ENCODE results near the gene DEPP1. TPM values are rescaled to one million over a fixed set of nuclear protein-coding genes. Genes with fewer than 3 reads are reported as not detected.
A peak's percentile ranks its signal among the peaks of the same experiment; 100 is the strongest.

The DEPP1 gene
- total and polyA plus RNA-seq, 3 donors from 2014 or later: 29.1 to 84.9 (median 33.1) TPM

GRCh38 chr10:44977287-44978212 is 1.1 kb downstream of the DEPP1 start:
- Histone ChIP-seq H3K27ac (peak overlapping the region; percentile 81 to 88), H3K27me3 (no peaks in the 10 kb centered on the region), H3K4me3 (peak overlapping the region; percentile 49 to 77), H3K4me1 (peaks cover 59% of the 10 kb centered on the region), H3K9me3 (no peaks in the 10 kb centered on the region), H3K36me3 (ENCODE audit: low read depth, missing control alignments) (no peaks in the 10 kb centered on the region)
- WGBS, 2 donors: 67 to 68% methylated on average over 11 to 25 of the region's 25 CpGs
- TF ChIP-seq, protein P1, sequence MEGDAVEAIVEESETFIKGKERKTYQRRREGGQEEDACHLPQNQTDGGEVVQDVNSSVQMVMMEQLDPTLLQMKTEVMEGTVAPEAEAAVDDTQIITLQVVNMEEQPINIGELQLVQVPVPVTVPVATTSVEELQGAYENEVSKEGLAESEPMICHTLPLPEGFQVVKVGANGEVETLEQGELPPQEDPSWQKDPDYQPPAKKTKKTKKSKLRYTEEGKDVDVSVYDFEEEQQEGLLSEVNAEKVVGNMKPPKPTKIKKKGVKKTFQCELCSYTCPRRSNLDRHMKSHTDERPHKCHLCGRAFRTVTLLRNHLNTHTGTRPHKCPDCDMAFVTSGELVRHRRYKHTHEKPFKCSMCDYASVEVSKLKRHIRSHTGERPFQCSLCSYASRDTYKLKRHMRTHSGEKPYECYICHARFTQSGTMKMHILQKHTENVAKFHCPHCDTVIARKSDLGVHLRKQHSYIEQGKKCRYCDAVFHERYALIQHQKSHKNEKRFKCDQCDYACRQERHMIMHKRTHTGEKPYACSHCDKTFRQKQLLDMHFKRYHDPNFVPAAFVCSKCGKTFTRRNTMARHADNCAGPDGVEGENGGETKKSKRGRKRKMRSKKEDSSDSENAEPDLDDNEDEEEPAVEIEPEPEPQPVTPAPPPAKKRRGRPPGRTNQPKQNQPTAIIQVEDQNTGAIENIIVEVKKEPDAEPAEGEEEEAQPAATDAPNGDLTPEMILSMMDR (IDR thresholded peaks at IDR 0.05): no peak
- peak; percentile 46 for DNase-seq
- intact Hi-C loops (cut with DNase I; ENCODE audit: low total_unique reads): loop anchor here (5.0 kb wide), 1 partner anchor 45 kb away; no protein-coding TSS in a partner anchor

- WGBS, 2 donors: 77 to 78% methylated on average over 6 to 9 of the region's 9 CpGs
- Histone ChIP-seq H3K27me3 (no peaks in the 10 kb centered on the region), H3K4me1 (peaks cover 49% of the 10 kb centered on the region), H3K9me3 (no peaks in the 10 kb centered on the region), H3K27ac (peak overlapping the region; percentile 81 to 88), H3K4me3 (peak overlapping the region in 1 of 2 donors; percentile 77), H3K36me3 (ENCODE audit: low read depth, missing control alignments) (no peaks in the 10 kb centered on the region)
- TF ChIP-seq POLR2A (IDR thresholded peaks at IDR 0.05): no peak
- TF ChIP-seq, protein P1 (IDR thresholded peaks at IDR 0.05): no peak
- no peak for DNase-seq
- intact Hi-C loops (cut with DNase I; ENCODE audit: low total_unique reads): loop anchor here (5.0 kb wide), 1 partner anchor 44 kb away; no protein-coding TSS in a partner anchor
Measured at GRCh38 chr10:44976352-44977198, 2.0 kb downstream of the DEPP1 start.

GRCh38 chr10:44975431-44976331 is 2.9 kb downstream of the DEPP1 start:
- H3K9me3 ChIP-seq: no peaks in the 10 kb centered on the region
- H3K27me3 ChIP-seq: no peaks in the 10 kb centered on the region
- peak overlapping the region; percentile 85 to 88 for H3K27ac ChIP-seq
- H3K4me3 ChIP-seq: peak overlapping the region in 1 of 2 donors; percentile 40
- TF ChIP-seq POLR2A (IDR thresholded peaks at IDR 0.05): no peak
- TF ChIP-seq, protein P1 (IDR thresholded peaks at IDR 0.05): no peak
- peaks cover 40% of the 10 kb centered on the region for H3K4me1 ChIP-seq
- DNase-seq: peak; percentile 56
- 46 to 63% methylated on average over 2 to 10 of the region's 10 CpGs for WGBS, 2 donors
- H3K36me3 ChIP-seq (ENCODE audit: low read depth, missing control alignments): no peaks in the 10 kb centered on the region
- intact Hi-C loops (cut with DNase I; ENCODE audit: low total_unique reads): loop anchor here (5.0 kb wide), 1 partner anchor 43 kb away; no protein-coding TSS in a partner anchor
